Thymus (tissue), 11 donors: ENCODE measurements around the gene LDB3. TPM values are rescaled to one million over a fixed set of nuclear protein-coding genes. Genes with fewer than 3 reads are reported as not detected.

Source experiments
- DNase-seq, 9 donors: peaks; one replicate each; pipeline ENCODE4 v3.0.0-alpha.2; 2013; ENCODE audit warnings: low spot score in 9 of 9, low read depth in 6 of 9, missing footprints in 1 of 9
- H3K27ac ChIP-seq, 2 donors: one replicate each; pipeline ENCODE4 v1.5.1; 2013; ENCODE audit warnings: control low read depth in 1 of 2, low read depth in 1 of 2, low read length in 1 of 2, mild to moderate bottlenecking in 1 of 2, moderate library complexity in 1 of 2
- H3K27me3 ChIP-seq, 2 donors: one replicate each; pipeline ENCODE4 v1.5.1; 2013; ENCODE audit warnings: low read length in 1 of 2; ENCODE audit not compliant: control insufficient read depth in 2 of 2, insufficient read depth in 1 of 2
- H3K36me3 ChIP-seq, 2 donors: one replicate each; pipeline ENCODE4 v1.5.1; 2013; ENCODE audit warnings: low read length in 1 of 2, mild to moderate bottlenecking in 1 of 2, moderate library complexity in 1 of 2; ENCODE audit not compliant: control insufficient read depth in 2 of 2, insufficient read depth in 2 of 2
- H3K4me1 ChIP-seq, 2 donors: one replicate each; pipeline ENCODE4 v1.5.1; 2013; ENCODE audit warnings: low read length in 2 of 2; ENCODE audit not compliant: control insufficient read depth in 2 of 2, insufficient read depth in 2 of 2
- H3K4me3 ChIP-seq, 2 donors: one replicate each; pipeline ENCODE4 v1.5.1; 2013; ENCODE audit warnings: low read length in 2 of 2, control low read depth in 1 of 2, mild to moderate bottlenecking in 1 of 2
- H3K9me3 ChIP-seq, 2 donors: one replicate each; pipeline ENCODE4 v1.5.1; 2013; ENCODE audit warnings: low read length in 1 of 2, mild to moderate bottlenecking in 1 of 2; ENCODE audit not compliant: control insufficient read depth in 2 of 2, insufficient read depth in 1 of 2
- WGBS: extraction: QIAGEN DNeasy Blood & Tissue Kit; methylation state at CpG from one replicate; pipeline ENCODE4 v1.1.7; 2013; 5-methylcytosine and 5-hydroxymethylcytosine counted together
- polyA plus RNA-seq: library from polyadenylated mRNA; stranded (reverse); fragments of 200-250 nt; gene quantifications from one replicate; pipeline ENCODE4 v1.2.3, GENCODE V29; 2013
- total RNA-seq: library from RNA; stranded (reverse); fragments of 120-200 nt; gene quantifications from one replicate; pipeline ENCODE4 v1.2.4, GENCODE V29; 2013
- donor health status: healthy.

Gene LDB3
- total and polyA plus RNA-seq, 2 donors = 0.38 to 2.9 TPM

DNA sequence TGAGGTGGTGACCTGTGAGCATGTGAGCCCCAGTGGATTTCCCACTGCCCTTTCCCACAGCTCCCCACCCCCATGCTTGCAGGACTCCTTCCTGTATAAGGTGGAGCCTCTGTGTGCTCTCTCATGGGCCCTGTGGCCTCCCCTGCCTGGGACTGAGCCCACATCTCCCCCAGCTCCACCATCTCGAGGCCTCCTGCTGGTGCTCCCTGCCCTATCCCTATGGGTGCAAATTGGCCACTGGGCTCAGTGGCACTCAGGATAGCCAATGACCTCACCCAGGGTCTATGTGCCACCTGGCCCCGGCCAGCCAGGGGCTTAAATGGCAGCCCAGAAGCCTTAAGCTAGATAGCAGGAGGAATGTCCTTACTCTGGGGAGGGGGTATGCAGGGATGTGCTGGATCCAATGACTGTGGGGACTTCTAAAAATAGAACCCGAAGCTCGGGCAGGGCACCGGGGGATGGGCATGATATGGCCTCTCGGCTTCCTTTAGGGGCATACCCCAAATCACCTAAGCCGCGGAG, 2.0 kb downstream of the LDB3 start:
- no peak for DNase-seq
- WGBS = 88% methylated on average over 8 of the region's 8 CpGs
- H3K27me3 ChIP-seq = no peaks in the 10 kb centered on the region
- no peaks in the 10 kb centered on the region for H3K36me3 ChIP-seq
- no peak overlapping the region for H3K4me3 ChIP-seq
- H3K9me3 ChIP-seq = no peaks in the 10 kb centered on the region
- no peak overlapping the region for H3K27ac ChIP-seq
- peaks cover 0 to 2% of the 10 kb centered on the region in 2 donors for H3K4me1 ChIP-seq

- Histone ChIP-seq H3K9me3 (no peaks in the 10 kb centered on the region), H3K4me1 (peaks cover 0 to 2% of the 10 kb centered on the region in 2 donors), H3K4me3 (no peak overlapping the region), H3K27ac (no peak overlapping the region), H3K27me3 (no peaks in the 10 kb centered on the region), H3K36me3 (no peaks in the 10 kb centered on the region)
- no peak for DNase-seq
- 97% methylated on average over 8 of the region's 8 CpGs for WGBS
These were observed 2.6 kb downstream of the LDB3 start for GRCh38 chr10:86670876-86671275.

- WGBS = 72% methylated on average over 3 of the region's 3 CpGs
These were observed 3.1 kb downstream of the LDB3 start for GRCh38 chr10:86671419-86671818.

DNA sequence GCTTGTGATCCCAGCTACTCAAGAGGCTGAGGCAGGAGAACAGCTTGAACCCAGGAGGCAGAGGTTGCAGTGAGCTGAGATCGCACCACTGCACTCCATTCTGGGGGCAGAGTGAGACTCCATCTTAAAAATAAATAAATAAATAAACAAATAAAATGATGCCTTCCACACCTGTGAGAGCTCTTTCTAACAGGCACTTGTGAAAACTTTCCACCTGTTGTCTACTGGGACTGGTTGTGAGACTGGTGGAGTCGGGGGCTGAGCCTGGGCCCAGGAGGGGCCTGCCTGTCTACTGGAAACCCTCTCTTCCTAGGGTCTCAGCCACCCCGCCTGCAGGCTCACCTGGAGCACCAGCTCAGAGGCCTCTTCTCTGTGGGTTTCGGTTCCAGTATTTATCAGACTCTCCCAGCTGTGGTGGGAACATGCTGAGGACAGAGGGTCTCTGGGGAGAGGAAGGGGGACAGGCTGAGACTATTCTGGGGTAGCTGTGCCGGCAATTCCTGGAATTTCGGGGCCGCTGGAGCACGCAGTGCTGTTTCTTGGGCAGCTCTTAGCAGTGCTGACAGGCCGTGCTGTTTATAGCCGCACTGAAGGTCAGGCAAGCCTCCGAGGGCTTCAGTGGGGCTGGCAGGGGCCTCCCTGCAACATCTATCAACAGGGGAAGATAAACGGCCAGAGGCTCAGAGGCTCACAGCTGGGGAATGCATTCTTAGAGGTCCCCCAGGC, 3.8 kb downstream of the LDB3 start:
- no peak for DNase-seq
- 94% methylated on average over 12 of the region's 12 CpGs for WGBS
- H3K36me3 ChIP-seq = no peaks in the 10 kb centered on the region
- no peak overlapping the region for H3K27ac ChIP-seq
- H3K4me1 ChIP-seq = peaks cover 0 to 2% of the 10 kb centered on the region in 2 donors
- no peaks in the 10 kb centered on the region for H3K9me3 ChIP-seq
- H3K27me3 ChIP-seq = no peaks in the 10 kb centered on the region
- no peak overlapping the region for H3K4me3 ChIP-seq

More at GRCh38 chr10:86671419-86671818, 3.1 kb downstream of the LDB3 start:
- no peak overlapping the region for H3K27ac ChIP-seq
- no peaks in the 10 kb centered on the region for H3K36me3 ChIP-seq
- no peaks in the 10 kb centered on the region for H3K27me3 ChIP-seq
- H3K4me1 ChIP-seq = peaks cover 0 to 2% of the 10 kb centered on the region in 2 donors
- no peak overlapping the region for H3K4me3 ChIP-seq
- no peaks in the 10 kb centered on the region for H3K9me3 ChIP-seq
- DNase-seq = no peak

DNA sequence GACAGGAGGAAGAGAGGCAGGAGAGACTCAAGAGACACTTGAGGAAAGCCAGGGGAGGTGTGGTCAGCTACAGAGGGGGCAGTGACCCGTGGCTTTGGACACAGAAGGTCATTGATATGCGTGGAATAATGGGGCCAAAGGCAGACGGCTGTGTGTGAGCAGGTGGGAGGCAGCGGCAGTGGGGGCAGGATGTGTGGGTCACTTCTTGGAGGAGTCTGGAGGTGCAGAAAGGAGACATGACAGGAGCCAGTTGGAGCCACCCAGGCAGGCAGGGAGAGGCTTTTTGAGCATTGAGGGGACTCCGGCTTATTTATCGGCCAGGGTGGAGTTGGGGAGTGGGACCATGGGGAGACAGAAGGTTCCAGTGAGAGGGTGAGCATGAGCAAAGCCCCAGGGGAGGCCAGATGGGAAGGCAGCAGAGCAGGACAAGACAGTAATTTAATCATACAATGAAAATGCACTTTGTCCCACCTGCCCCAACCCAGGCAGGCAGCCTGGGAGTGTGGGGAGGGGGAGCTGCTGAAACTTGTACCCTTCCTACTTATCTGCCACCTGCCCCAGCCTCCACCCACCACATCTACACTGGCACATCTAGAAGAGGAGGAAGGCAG, 5.0 kb downstream of the LDB3 start:
- H3K9me3 ChIP-seq = no peaks in the 10 kb centered on the region

DNA sequence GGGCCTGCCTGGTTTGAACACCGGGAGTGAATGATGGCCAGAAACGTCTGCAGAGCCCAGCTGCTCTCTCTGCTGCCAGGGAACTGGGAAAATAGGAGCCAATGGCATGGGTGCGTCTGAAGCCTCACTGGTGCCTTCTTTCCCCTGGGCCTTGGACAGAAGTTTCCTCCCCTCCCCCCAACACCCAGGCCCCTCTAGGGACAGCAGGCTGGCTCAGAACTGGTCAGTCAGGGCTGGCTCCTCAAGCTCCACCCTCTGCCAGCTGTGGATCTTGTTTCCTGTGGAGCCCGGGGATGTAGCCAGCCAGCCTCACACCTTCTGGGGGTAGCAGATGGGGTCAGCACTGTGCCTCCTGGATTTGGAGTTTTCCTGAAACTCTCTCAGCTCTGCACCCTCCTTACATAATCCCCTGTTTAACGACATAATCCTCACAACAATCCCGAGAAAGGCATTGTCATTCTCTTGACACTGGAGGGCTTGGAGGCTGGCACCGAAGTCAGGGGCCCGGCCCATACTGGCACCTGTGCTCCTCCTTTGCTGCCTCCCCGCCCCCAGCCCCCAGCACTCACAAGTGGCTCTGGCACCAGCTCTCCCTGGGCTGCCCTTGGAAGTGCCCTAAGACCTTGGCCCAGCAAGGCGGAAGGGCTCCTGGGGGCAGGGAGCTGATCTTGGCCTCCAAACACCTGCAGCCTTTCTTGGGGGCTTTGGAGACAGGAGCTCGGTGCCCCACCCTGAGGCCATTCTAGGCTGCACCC, 5.7 kb downstream of the LDB3 start:
- peaks cover 0 to 2% of the 10 kb centered on the region in 2 donors for H3K4me1 ChIP-seq
- WGBS = 71% methylated on average over 11 of the region's 11 CpGs
- H3K4me3 ChIP-seq = no peak overlapping the region
- no peaks in the 10 kb centered on the region for H3K27me3 ChIP-seq
- no peaks in the 10 kb centered on the region for H3K9me3 ChIP-seq
- no peak overlapping the region for H3K27ac ChIP-seq
- no peaks in the 10 kb centered on the region for H3K36me3 ChIP-seq
- no peak for DNase-seq

More for the DNA sequence above, 5.0 kb downstream of the LDB3 start:
- no peak for DNase-seq
- H3K4me3 ChIP-seq = no peak overlapping the region
- H3K36me3 ChIP-seq = no peaks in the 10 kb centered on the region
- 83% methylated on average over 6 of the region's 6 CpGs for WGBS
- H3K27ac ChIP-seq = no peak overlapping the region
- H3K4me1 ChIP-seq = peaks cover 0 to 2% of the 10 kb centered on the region in 2 donors
- no peaks in the 10 kb centered on the region for H3K27me3 ChIP-seq

DNA sequence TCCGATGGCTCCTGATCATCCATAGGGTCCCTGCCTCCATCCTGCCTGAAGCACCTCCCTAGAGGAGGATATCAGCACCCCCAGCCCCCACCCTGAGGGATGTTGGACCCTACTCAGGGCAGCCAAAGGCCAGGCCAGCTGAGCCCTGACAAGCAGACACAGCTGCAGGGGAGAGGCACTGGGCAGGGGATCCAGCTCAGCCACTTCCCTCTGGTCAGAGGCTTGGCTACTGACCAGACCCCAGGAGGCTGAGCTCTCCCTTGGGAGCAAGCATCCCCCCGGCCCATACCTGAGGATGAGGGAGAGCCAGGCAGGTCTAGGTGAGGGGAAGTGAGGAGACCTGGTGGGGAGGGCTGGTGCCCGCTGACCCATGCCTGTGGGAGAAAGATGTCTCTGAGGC, 6.6 kb downstream of the LDB3 start:
- no peak for DNase-seq
- Histone ChIP-seq H3K4me3 (no peak overlapping the region), H3K4me1 (peaks cover 0 to 2% of the 10 kb centered on the region in 2 donors), H3K9me3 (no peaks in the 10 kb centered on the region), H3K27me3 (no peaks in the 10 kb centered on the region), H3K27ac (no peak overlapping the region), H3K36me3 (no peaks in the 10 kb centered on the region)
- WGBS = 94% methylated on average over 3 of the region's 3 CpGs

DNA sequence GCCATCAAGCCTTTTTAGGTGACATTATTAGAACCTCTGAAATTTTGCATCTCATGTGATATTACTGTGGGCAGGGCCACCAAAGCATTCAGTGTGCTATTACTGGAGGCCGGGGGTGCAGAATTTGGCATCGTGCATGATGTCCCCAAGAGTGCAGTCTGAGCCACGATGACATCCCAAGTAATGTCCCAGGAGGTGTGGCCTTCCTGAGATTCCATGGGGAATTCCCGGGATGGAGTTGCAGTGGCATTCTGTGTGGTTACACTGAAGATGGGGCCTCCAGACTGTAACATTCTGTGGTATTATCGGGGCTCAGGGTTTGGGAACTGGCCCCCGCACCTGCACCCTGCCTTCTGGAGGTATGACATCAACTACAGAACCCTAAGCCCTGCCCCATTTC, 9.1 kb downstream of the LDB3 start:
- H3K36me3 ChIP-seq = no peaks in the 10 kb centered on the region
- H3K9me3 ChIP-seq = no peaks in the 10 kb centered on the region
- H3K4me3 ChIP-seq = no peak overlapping the region
- H3K4me1 ChIP-seq = peaks cover 0 to under 1% of the 10 kb centered on the region in 2 donors
- H3K27ac ChIP-seq = no peak overlapping the region
- WGBS = 90% methylated on average over 6 of the region's 6 CpGs
- no peaks in the 10 kb centered on the region for H3K27me3 ChIP-seq
- DNase-seq = no peak
